ENCODE data around the gene CCHCR1. TPM values are rescaled to one million over a fixed set of nuclear protein-coding genes. Genes with fewer than 3 reads are reported as not detected.

Gene CCHCR1
- total RNA-seq, 1 experiment from 2014 or later: 60.6 TPM

DNA sequence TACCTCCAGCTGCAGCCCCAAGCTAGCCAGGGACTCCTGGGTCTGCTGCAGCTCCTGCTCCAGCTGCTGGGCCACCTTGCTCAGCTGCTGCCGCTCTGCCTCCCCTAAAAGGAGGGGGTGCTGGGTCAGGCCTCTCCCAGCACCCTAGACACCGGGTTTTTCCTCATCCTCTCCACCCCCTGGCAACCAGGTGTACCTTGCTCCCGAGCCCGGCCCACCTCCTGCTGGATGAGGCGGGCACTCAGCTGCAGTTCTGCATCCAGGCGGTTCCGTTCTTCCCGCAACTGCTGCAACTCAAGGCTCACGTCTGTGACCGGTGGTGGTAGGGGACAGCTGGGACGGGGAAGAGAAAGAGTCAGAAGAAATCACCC is 12.6 kb downstream of the CCHCR1 start:
- Histone ChIP-seq H3K36me3 (ENCODE audit: low read depth) (no peaks in the 10 kb centered on the region), H3K4me1 (replicated peaks; ENCODE audit: insufficient read depth) (no peaks in the 10 kb centered on the region), H3K9me2 (ENCODE audit: insufficient read depth) (no peaks in the 10 kb centered on the region), H3K79me2 (ENCODE audit: low read depth) (no peaks in the 10 kb centered on the region), H3K27ac (no peak overlapping the region), H3F3A (ENCODE audit: insufficient read depth, low read depth) (no peaks in the 10 kb centered on the region; the same call in 1 of the 2 replicates), H2AFZ (no peak overlapping the region), H3K4me2 (no peak overlapping the region), H3K27me3 (ENCODE audit: insufficient read depth, low read depth) (no peaks in the 10 kb centered on the region), H4K20me1 (ENCODE audit: insufficient read depth) (no peaks in the 10 kb centered on the region), H3K9me3 (ENCODE audit: insufficient read depth, low read depth) (no peaks in the 10 kb centered on the region), H3K4me3 (no peak overlapping the region)
- TF ChIP-seq EZH2 (IDR thresholded peaks at IDR 0.05; ENCODE audit: low read depth): no peak
- TF ChIP-seq, protein P1, sequence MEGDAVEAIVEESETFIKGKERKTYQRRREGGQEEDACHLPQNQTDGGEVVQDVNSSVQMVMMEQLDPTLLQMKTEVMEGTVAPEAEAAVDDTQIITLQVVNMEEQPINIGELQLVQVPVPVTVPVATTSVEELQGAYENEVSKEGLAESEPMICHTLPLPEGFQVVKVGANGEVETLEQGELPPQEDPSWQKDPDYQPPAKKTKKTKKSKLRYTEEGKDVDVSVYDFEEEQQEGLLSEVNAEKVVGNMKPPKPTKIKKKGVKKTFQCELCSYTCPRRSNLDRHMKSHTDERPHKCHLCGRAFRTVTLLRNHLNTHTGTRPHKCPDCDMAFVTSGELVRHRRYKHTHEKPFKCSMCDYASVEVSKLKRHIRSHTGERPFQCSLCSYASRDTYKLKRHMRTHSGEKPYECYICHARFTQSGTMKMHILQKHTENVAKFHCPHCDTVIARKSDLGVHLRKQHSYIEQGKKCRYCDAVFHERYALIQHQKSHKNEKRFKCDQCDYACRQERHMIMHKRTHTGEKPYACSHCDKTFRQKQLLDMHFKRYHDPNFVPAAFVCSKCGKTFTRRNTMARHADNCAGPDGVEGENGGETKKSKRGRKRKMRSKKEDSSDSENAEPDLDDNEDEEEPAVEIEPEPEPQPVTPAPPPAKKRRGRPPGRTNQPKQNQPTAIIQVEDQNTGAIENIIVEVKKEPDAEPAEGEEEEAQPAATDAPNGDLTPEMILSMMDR (conservative IDR thresholded peaks at IDR 0.05): no peak
- CTCF ChIA-PET: no interaction called here
- BruUV-seq (replicated peaks): no TSS peak
- POLR2A ChIA-PET (ENCODE audit: unreplicated experiment): no interaction called here
- no peak for DNase-seq
- intact Hi-C loops (cut with micrococcal nuclease; ENCODE audit: unreplicated experiment): no loop called here

DNA sequence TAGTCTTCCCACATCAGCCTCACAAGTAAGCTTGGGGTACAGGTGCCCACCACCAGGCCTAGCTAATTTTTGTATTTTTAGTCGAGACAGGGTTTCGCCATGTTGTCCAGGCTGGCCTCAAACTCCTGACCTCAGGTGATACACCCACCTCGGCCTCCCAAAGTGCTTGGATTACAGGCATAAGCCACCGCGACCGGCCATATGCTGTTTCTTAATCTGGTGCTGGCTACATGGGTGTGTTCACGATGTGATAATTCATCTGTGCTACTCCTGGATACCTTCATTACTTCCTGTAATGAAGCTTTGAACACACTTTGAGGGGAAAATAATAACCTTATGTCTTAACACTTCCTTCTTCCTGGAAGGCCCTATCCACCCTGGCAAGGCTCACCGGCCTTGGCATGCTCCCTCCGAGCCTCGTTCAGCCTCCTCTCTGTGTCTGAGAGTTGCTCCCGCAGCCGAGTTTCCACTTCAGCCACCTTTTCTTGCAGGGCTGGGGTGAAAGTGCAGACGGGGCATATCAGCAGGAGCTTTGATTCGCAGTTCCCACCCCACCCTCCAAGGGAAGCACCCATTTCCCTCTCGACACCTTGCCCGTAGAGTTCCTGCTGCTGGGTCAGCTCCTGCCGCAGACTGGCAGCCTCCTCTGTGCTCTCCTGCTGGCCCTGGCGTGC is 13.2 kb downstream of the CCHCR1 start:
- TF ChIP-seq EZH2 (IDR thresholded peaks at IDR 0.05; ENCODE audit: low read depth): no peak
- TF ChIP-seq, protein P1 (conservative IDR thresholded peaks at IDR 0.05): no peak
- Histone ChIP-seq H3K27me3 (ENCODE audit: insufficient read depth, low read depth) (no peaks in the 10 kb centered on the region), H3K27ac (no peak overlapping the region), H3K9me2 (ENCODE audit: insufficient read depth) (no peaks in the 10 kb centered on the region), H2AFZ (no peak overlapping the region), H3K4me3 (no peak overlapping the region), H3K36me3 (ENCODE audit: low read depth) (no peaks in the 10 kb centered on the region), H3K9me3 (ENCODE audit: insufficient read depth, low read depth) (no peaks in the 10 kb centered on the region), H3K4me2 (no peak overlapping the region), H4K20me1 (ENCODE audit: insufficient read depth) (no peaks in the 10 kb centered on the region), H3K79me2 (ENCODE audit: low read depth) (no peaks in the 10 kb centered on the region), H3F3A (ENCODE audit: insufficient read depth, low read depth) (no peaks in the 10 kb centered on the region; the same call in 1 of the 2 replicates), H3K4me1 (replicated peaks; ENCODE audit: insufficient read depth) (no peaks in the 10 kb centered on the region)
- POLR2A ChIA-PET (ENCODE audit: unreplicated experiment): no interaction called here
- intact Hi-C loops (cut with micrococcal nuclease; ENCODE audit: unreplicated experiment): no loop called here
- CTCF ChIA-PET: no interaction called here
- BruUV-seq (replicated peaks): no TSS peak
- no peak for DNase-seq

DNA sequence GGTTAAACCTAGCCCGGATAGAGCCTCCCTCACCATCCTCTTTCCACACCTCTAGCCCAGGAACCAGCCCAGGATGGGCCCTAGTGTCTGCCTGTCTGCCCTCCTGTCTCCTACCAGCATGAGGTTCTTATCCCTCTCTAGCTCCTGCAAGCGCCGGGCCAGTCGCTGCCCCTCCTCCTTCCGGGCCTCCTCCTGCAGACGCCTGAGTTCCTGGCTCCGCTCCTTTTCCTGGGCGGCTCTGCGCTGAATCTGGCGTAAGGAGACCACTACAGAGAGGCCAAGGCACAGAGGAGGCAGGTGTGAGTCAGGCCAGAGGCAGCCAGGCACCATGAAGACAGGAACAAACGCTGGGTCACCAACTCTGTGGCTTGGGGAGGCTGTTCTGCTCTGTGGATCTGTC is 14.5 kb downstream of the CCHCR1 start:
- no peak for DNase-seq
- no peak for TF ChIP-seq EZH2 (IDR thresholded peaks at IDR 0.05; ENCODE audit: low read depth)
- TF ChIP-seq, protein P1 (conservative IDR thresholded peaks at IDR 0.05): no peak
- Histone ChIP-seq H3K4me2 (no peak overlapping the region), H3F3A (ENCODE audit: insufficient read depth, low read depth) (no peaks in the 10 kb centered on the region; the same call in 1 of the 2 replicates), H3K27me3 (ENCODE audit: insufficient read depth, low read depth) (no peaks in the 10 kb centered on the region), H3K79me2 (ENCODE audit: low read depth) (no peaks in the 10 kb centered on the region), H3K9me3 (ENCODE audit: insufficient read depth, low read depth) (no peaks in the 10 kb centered on the region), H3K36me3 (ENCODE audit: low read depth) (no peaks in the 10 kb centered on the region), H3K4me1 (replicated peaks; ENCODE audit: insufficient read depth) (no peaks in the 10 kb centered on the region), H3K9me2 (ENCODE audit: insufficient read depth) (no peaks in the 10 kb centered on the region), H4K20me1 (ENCODE audit: insufficient read depth) (no peaks in the 10 kb centered on the region), H3K4me3 (no peak overlapping the region), H2AFZ (no peak overlapping the region), H3K27ac (no peak overlapping the region)
- POLR2A ChIA-PET (ENCODE audit: unreplicated experiment): no interaction called here
- intact Hi-C loops (cut with micrococcal nuclease; ENCODE audit: unreplicated experiment): no loop called here
- BruUV-seq (replicated peaks): no TSS peak
- CTCF ChIA-PET: interaction anchor here (0.6 kb wide), 1 partner anchor 15 kb away, joined by 3 read pairs; the partner anchor contains the start of gene TCF19

All from PC-9 (cell line).